Neural cell (in vitro differentiated cells): Measurements from ENCODE around the gene PODNL1. TPM values are rescaled to one million over a fixed set of nuclear protein-coding genes. Genes with fewer than 3 reads are reported as not detected.

ENCODE experiments used
- H2AFZ ChIP-seq: fragments of 200-600, 300-800 bp; sonication (generic), shearing (Covaris generic); 2 replicates; pipeline ENCODE4 v1.6.0; 2014; ENCODE audit warnings: low read depth, mild to moderate bottlenecking, antibody characterized with exemption, low read length, moderate library complexity
- H3F3A ChIP-seq: fragments of 200-600 bp; shearing (Covaris generic); 2 replicates; pipeline ENCODE4 v1.6.1; 2016; ENCODE audit warnings: mild to moderate bottlenecking, moderate library complexity, mixed read lengths, antibody characterized with exemption, low read length; ENCODE audit not compliant: insufficient read depth, poor library complexity, severe bottlenecking
- H3K27ac ChIP-seq: fragments of 200-600, 300-800 bp; sonication (generic), shearing (Covaris generic); 2 replicates; pipeline ENCODE4 v1.5.1; 2014; ENCODE audit warnings: mild to moderate bottlenecking, low read length, moderate library complexity
- H3K27me3 ChIP-seq: fragments of 300-800, 200-600 bp; sonication (generic), shearing (Covaris generic); 2 replicates; pipeline ENCODE4 v1.6.0; 2014; ENCODE audit warnings: mild to moderate bottlenecking, low read depth, low read length, moderate library complexity; ENCODE audit not compliant: insufficient read depth
- H3K36me3 ChIP-seq: fragments of 300-800, 200-600 bp; sonication (generic), shearing (Covaris generic); 2 replicates; pipeline ENCODE4 v1.5.1; 2014; ENCODE audit warnings: mild to moderate bottlenecking, antibody characterized with exemption, low read length, moderate library complexity; ENCODE audit not compliant: insufficient read depth
- H3K4me2 ChIP-seq: fragments of 300-800, 200-600 bp; sonication (generic), shearing (Covaris generic); 2 replicates; pipeline ENCODE4 v1.6.0; 2014; ENCODE audit warnings: mild to moderate bottlenecking, low read length
- H3K4me3 ChIP-seq: fragments of 300-800, 200-600 bp; sonication (generic), shearing (Covaris generic); 2 replicates; pipeline ENCODE4 v1.5.1; 2014; ENCODE audit warnings: mild to moderate bottlenecking, low read length, moderate library complexity
- H3K79me2 ChIP-seq: fragments of 200-600 bp; shearing (Covaris generic); replicated peaks from 2 replicates; pipeline ENCODE4 v1.6.0; 2014; ENCODE audit warnings: mild to moderate bottlenecking, low read length, moderate library complexity; ENCODE audit not compliant: insufficient read depth
- H3K9ac ChIP-seq: fragments of 300-800, 200-600 bp; sonication (generic), shearing (Covaris generic); 2 replicates; pipeline ENCODE4 v1.6.1; 2016; ENCODE audit warnings: mild to moderate bottlenecking, low read length, mixed read lengths
- H3K9me2 ChIP-seq: fragments of 200-600 bp; shearing (Covaris generic); 2 replicates; pipeline ENCODE4 v1.6.1; 2016; ENCODE audit warnings: mild to moderate bottlenecking, low read length, mixed read lengths; ENCODE audit not compliant: insufficient read depth
- H3K9me3 ChIP-seq: fragments of 200-600, 300-800 bp; sonication (generic), shearing (Covaris generic); 2 replicates; pipeline ENCODE4 v1.6.1; 2016; ENCODE audit warnings: mild to moderate bottlenecking, mixed run types, low read length, moderate library complexity, mixed read lengths
- H4K20me1 ChIP-seq: fragments of 200-600 bp; shearing (Covaris generic); 2 replicates; pipeline ENCODE4 v1.6.1; 2016; ENCODE audit warnings: mild to moderate bottlenecking, mixed run types; ENCODE audit not compliant: insufficient read depth
- CTCF ChIP-seq: fragments of 450-650 bp; IDR thresholded peaks from 2 replicates; pipeline ENCODE4 v1.5.1; 2014; ENCODE audit warnings: antibody characterized with exemption, mild to moderate bottlenecking, moderate library complexity; ENCODE audit not compliant: poor library complexity, severe bottlenecking
- EP300 ChIP-seq: fragments of 450-650 bp; conservative IDR thresholded peaks from 2 replicates; pipeline ENCODE4 v1.6.1; 2014; ENCODE audit warnings: antibody characterized with exemption, mild to moderate bottlenecking, moderate library complexity; ENCODE audit not compliant: poor library complexity, severe bottlenecking
- EZH2 ChIP-seq: fragments of 200-600, 300-800 bp; shearing (Covaris generic), sonication (generic); IDR thresholded peaks from 2 replicates; pipeline ENCODE4 v1.6.1; 2014; ENCODE audit warnings: antibody characterized with exemption, low read length, borderline replicate concordance, mild to moderate bottlenecking; ENCODE audit not compliant: insufficient read depth, poor library complexity, severe bottlenecking
- MXI1 ChIP-seq: fragments of 450-650 bp; conservative IDR thresholded peaks from 2 replicates; pipeline ENCODE4 v1.6.1; 2014; ENCODE audit warnings: antibody characterized with exemption, mild to moderate bottlenecking; ENCODE audit not compliant: poor library complexity, severe bottlenecking
- POLR2AphosphoS5 ChIP-seq: IDR thresholded peaks from 2 replicates; pipeline ENCODE4 v1.6.1; 2012
- RAD21 ChIP-seq: fragments of 450-650 bp; conservative IDR thresholded peaks from 2 replicates; pipeline ENCODE4 v1.6.1; 2014; ENCODE audit warnings: antibody characterized with exemption, mild to moderate bottlenecking, moderate library complexity
- REST ChIP-seq: IDR thresholded peaks from 2 replicates; pipeline ENCODE4 v1.6.1; 2012; ENCODE audit warnings: borderline replicate concordance
- SMC3 ChIP-seq: fragments of 450-650 bp; conservative IDR thresholded peaks from 2 replicates; pipeline ENCODE4 v1.6.1; 2014; ENCODE audit warnings: antibody characterized with exemption, mild to moderate bottlenecking, moderate library complexity; ENCODE audit not compliant: poor library complexity
- TAF1 ChIP-seq: IDR thresholded peaks from 2 replicates; pipeline ENCODE4 v1.6.1; 2012; ENCODE audit warnings: low read depth
- polyA plus RNA-seq: library from polyadenylated mRNA; depleted of rRNA; stranded (reverse); fragments of >200 nt; gene quantifications from 2 replicates; pipeline ENCODE4 v1.2.3, GENCODE V29; 2014

PODNL1 gene
- polyA plus RNA-seq, 1 donor from 2014 or later: not detected

DNA sequence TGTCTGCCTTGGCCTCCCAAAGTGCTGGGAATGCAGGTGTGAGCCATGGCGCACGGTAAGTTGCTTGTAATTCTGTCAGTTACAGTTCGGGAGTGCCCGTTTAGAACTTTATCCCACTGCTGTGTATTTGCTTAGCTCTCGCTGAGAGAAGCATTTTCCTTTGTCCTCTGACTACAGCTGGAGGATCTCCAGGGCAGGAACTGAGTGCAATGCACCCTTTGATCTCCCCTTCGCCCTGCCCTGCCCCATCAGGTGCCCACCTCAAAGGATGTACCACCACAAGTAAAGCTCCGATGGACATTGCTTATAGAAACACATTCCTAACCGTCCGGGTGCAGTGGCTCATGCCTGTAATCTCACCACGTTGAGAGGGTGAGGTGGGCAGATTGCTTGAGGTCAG is 38.8 kb downstream of the PODNL1 start:
- Histone ChIP-seq H2AFZ (no peak overlapping the region), H3F3A (no peaks in the 10 kb centered on the region), H3K27ac (no peak overlapping the region), H3K9me2 (no peaks in the 10 kb centered on the region), H3K4me2 (no peak overlapping the region), H3K27me3 (no peaks in the 10 kb centered on the region), H3K36me3 (no peaks in the 10 kb centered on the region), H3K9me3 (no peaks in the 10 kb centered on the region), H3K79me2 (no peaks in the 10 kb centered on the region), H3K4me3 (no peak overlapping the region), H3K9ac (no peak overlapping the region), H4K20me1 (no peaks in the 10 kb centered on the region)
- TF ChIP-seq RAD21: no peak
- no peak for TF ChIP-seq MXI1
- TF ChIP-seq REST: no peak
- TF ChIP-seq EP300: no peak
- TF ChIP-seq CTCF: no peak

DNA sequence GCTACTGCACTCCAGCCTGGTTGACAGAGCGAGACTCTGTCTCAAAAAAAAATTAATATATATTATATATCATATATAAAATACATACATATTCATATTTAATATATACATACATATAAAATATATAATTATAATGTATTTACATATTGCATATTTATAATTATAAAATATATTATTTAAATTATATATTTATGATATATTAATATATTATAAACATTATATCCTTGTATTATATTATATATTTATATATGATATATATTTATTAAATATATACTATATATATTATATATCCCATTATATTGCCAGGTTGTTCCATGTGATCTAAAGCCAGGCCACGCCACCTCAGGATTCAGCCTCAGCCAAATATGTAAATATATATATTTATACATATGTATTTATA is 42.0 kb downstream of the PODNL1 start:
- Histone ChIP-seq H3K9me3 (no peaks in the 10 kb centered on the region), H3K79me2 (no peaks in the 10 kb centered on the region), H4K20me1 (no peaks in the 10 kb centered on the region), H3K27me3 (no peaks in the 10 kb centered on the region), H3K4me3 (no peak overlapping the region), H3K36me3 (no peaks in the 10 kb centered on the region), H3K27ac (no peak overlapping the region), H3K4me2 (no peak overlapping the region), H3F3A (no peaks in the 10 kb centered on the region), H3K9ac (no peak overlapping the region), H3K9me2 (no peaks in the 10 kb centered on the region), H2AFZ (no peak overlapping the region)
- TF ChIP-seq CTCF (no peak), TAF1 (no peak), MXI1 (no peak), EZH2 (no peak), EP300 (no peak), SMC3 (no peak), REST (no peak), POLR2AphosphoS5 (no peak), RAD21 (no peak)
